Chondrocyte (in vitro differentiated cells): Measurements from ENCODE around the gene CARNS1. TPM values are rescaled to one million over a fixed set of nuclear protein-coding genes. Genes with fewer than 3 reads are reported as not detected.
A peak's percentile ranks its signal among the peaks of the same experiment; 100 is the strongest.

Source experiments
- DNase-seq: peaks from one replicate; pipeline ENCODE4 v3.0.0; 2021; ENCODE audit warnings: mixed read lengths, low spot score
- H3K27ac Mint-ChIP-seq: one replicate; pipeline ENCODE4 v1.8.0; 2021; ENCODE audit warnings: mild to moderate bottlenecking, moderate library complexity, mixed read lengths; ENCODE audit not compliant: unreplicated experiment
- H3K27me3 Mint-ChIP-seq: 2 replicates; pipeline ENCODE4 v1.8.0; 2021; ENCODE audit warnings: low read depth, mixed read lengths
- H3K36me3 Mint-ChIP-seq: 2 replicates; pipeline ENCODE4 v1.8.0; 2021; ENCODE audit warnings: low read depth, mixed read lengths
- H3K4me1 Mint-ChIP-seq: 2 replicates; pipeline ENCODE4 v1.8.0; 2021; ENCODE audit warnings: low read depth, mild to moderate bottlenecking, mixed read lengths
- H3K4me3 Mint-ChIP-seq: one replicate; pipeline ENCODE4 v1.8.0; 2021; ENCODE audit warnings: mild to moderate bottlenecking, moderate library complexity, mixed read lengths; ENCODE audit not compliant: unreplicated experiment
- H3K9me3 Mint-ChIP-seq: 2 replicates; pipeline ENCODE4 v1.8.0; 2021; ENCODE audit warnings: low read depth, mixed read lengths
- CTCF ChIP-seq: fragments of 200-600 bp; sonication (generic); IDR thresholded peaks from 2 replicates; pipeline ENCODE4 v1.5.0; 2021; ENCODE audit warnings: antibody characterized with exemption, mild to moderate bottlenecking, moderate library complexity
- total RNA-seq: library from RNA; stranded (reverse); gene quantifications from 3 replicates; pipeline ENCODE4 v1.2.1, GENCODE V29; 2021

CARNS1 gene
- total RNA-seq, 1 donor from 2014 or later = 1.8 TPM

DNA sequence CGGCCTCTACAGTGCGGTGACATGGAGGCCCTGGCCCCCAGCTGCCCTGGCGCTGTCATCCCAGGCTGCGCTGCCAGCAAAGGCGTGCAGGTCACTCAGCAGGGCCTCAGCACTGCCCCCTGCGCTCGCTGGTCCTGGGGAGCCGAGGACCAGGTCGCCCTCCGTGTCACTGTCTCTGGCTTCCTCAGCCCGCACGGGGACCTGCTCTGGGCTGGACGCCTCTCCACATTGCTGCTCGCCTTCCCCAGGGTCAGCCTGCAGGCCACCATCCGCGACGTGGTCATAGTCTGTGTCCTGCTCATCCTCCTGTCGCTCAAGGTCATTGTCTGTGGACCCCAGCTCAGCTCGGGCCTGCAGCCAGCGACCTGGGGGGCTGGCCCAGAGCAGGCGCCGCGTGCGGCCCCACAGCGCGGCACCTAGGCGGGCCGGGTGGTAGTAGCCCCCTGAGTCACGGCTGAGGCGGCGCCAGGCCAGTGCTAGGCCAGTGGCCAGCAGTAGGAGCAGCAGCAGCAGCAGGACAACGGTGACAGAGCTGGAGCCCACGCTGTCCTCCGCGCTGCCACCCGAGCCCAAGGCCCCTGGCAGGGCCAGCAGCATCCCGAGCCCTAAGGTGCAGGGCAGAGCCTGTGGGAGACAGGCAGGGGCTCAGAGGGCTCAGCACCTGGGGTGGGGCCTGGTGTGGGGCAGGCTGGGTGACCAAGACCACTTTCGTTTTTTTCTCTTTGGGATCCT, 20.4 kb downstream of the CARNS1 start:
- H3K27me3 Mint-ChIP-seq = no peaks in the 10 kb centered on the region
- H3K4me3 Mint-ChIP-seq = no peak overlapping the region
- H3K36me3 Mint-ChIP-seq = no peaks in the 10 kb centered on the region
- DNase-seq = peak; percentile 92
- TF ChIP-seq CTCF = no peak
- H3K27ac Mint-ChIP-seq = no peak overlapping the region
- H3K9me3 Mint-ChIP-seq = no peaks in the 10 kb centered on the region
- H3K4me1 Mint-ChIP-seq = peaks cover 16% of the 10 kb centered on the region

GRCh38 chr11:67436459-67437081, 21.1 kb downstream of the CARNS1 start:
- no peaks in the 10 kb centered on the region for H3K9me3 Mint-ChIP-seq
- no peak overlapping the region for H3K4me3 Mint-ChIP-seq
- no peak for DNase-seq
- H3K27me3 Mint-ChIP-seq = no peaks in the 10 kb centered on the region
- TF ChIP-seq CTCF = no peak
- no peaks in the 10 kb centered on the region for H3K36me3 Mint-ChIP-seq
- H3K4me1 Mint-ChIP-seq = peaks cover 16% of the 10 kb centered on the region
- peak overlapping the region; percentile 61 for H3K27ac Mint-ChIP-seq

- Mint-ChIP-seq H3K9me3 (no peaks in the 10 kb centered on the region), H3K4me3 (no peak within 1 kb of the TSS), H3K36me3 (no peaks in the 10 kb centered on the region), H3K27ac (peak within 1 kb of the TSS; percentile 61), H3K27me3 (no peaks in the 10 kb centered on the region), H3K4me1 (peaks cover 21% of the 10 kb centered on the region)
- DNase-seq = peak; percentile 84
- TF ChIP-seq CTCF = no peak
Measured at GRCh38 chr11:67437082-67437808, 21.8 kb downstream of the CARNS1 start, which contains the start of gene PTPRCAP. TSS of gene PTPRCAP (minus strand) at chr11:67437682. CDS start at chr11:67437619, 63 bp downstream.

DNA sequence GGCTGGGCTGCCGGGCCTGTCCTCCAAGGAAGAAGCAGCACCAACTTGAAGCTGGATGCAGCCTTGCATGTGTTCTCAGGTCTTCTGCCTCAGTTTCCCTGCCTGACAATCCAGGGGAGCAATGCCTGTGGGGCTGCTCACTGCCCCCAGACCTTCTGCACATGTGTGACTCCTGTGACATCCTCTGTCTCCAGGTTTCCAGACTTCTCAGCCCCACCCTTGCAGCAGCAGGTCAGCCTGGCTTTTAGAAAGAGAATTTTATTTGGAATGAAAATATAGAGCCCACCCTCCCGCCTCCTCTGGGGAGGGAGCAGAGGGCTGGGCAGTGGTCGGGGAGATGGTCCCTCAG, 22.3 kb downstream of the CARNS1 start:
- Mint-ChIP-seq H3K27me3 (no peaks in the 10 kb centered on the region), H3K36me3 (no peaks in the 10 kb centered on the region), H3K27ac (peak overlapping the region; percentile 27), H3K4me1 (peaks cover 26% of the 10 kb centered on the region), H3K9me3 (no peaks in the 10 kb centered on the region), H3K4me3 (no peak overlapping the region)
- no peak for TF ChIP-seq CTCF
- no peak for DNase-seq

DNA sequence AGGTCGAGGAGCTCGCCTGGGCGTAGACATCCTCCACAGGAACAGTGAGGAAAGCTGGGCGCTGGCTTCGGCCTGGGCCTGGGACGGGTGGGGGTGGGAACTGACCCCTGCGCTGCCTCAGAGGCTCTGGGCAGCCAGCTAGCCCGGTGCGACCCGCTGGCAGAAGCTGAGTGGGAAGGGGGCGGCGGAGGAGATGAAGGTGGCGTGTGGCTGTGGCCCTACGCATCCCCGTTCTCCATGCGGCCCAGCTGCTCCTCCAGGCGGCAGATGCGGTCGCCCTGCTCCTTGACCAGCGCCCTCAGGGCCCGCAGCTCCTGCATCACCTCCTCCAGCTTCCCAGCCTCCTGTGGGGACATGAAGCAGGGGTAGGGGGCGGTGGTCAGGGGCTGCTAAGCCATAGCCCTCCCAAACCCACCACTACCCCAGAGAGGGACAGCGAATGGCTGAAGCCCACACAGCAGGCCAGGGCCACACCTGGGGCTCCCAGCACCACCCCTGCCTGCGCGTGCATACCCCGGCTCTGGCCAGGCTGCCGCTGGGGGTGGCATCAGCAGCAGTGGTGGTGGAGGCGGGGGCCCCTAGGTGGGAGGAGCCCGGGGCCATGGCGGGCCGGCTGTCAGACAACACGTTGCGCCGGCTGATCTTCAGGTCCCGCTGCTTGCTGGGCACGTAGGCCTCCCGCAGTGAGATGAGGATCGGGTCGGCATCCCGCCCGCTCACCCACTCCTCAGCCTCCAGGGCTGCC, 22.9 kb downstream of the CARNS1 start:
- H3K4me3 Mint-ChIP-seq = no peak overlapping the region
- no peak for TF ChIP-seq CTCF
- peaks cover 28% of the 10 kb centered on the region for H3K4me1 Mint-ChIP-seq
- no peaks in the 10 kb centered on the region for H3K27me3 Mint-ChIP-seq
- H3K9me3 Mint-ChIP-seq = no peaks in the 10 kb centered on the region
- peak; percentile 93 for DNase-seq
- no peaks in the 10 kb centered on the region for H3K36me3 Mint-ChIP-seq
- H3K27ac Mint-ChIP-seq = peak overlapping the region; percentile 17
